ENCODE data around the gene EIF1AD.

EIF1AD gene, protein sequence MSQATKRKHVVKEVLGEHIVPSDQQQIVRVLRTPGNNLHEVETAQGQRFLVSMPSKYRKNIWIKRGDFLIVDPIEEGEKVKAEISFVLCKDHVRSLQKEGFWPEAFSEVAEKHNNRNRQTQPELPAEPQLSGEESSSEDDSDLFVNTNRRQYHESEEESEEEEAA

DNA sequence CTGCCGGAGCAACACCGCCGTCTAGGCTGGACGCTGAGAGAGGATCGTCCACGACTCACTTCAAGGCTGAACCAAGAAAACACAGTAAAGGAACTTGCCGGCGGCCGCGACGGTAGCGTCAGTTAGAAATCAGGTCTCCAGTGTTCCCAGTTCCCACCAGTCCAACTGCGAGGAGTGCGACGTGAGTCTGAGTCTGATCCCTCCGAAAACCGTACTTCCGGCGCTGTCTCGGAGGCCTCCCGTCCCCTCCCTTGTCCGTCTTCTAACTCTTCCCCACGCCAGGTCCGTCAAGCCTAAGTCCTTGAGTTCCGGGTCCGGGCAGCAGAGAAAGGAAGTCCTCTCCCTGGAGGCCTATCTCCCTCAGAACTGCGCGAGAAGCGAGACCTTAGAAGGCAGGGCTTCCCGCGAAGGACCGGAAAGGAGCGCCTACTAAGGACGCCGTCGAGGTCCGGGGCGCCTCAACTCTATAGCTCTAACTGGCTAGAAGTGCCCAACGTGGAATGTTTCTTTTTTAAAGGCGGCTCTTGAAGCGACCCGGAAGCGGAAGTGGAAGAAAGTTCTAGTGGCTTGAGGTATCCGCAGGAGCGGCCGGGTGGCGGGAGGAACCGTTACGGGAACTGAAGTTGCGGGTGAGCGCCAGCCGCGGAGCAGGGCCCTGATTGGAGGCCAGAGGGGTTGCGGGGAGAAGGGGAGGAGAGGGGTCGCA, at the start of gene EIF1AD, which contains the start of gene BANF1:
Gene EIF1AD, minus strand, starts transcription at position 216 of the 706 bp plus-strand sequence. CDS start 1,768 bp downstream, outside the sequence.
Gene BANF1, plus strand, starts transcription at position 562 of the 706 bp plus-strand sequence. CDS start 748 bp downstream, outside the sequence.
- peak; percentile 94 for DNase-seq (ENCODE audit: extremely low read depth, insufficient read length)
- Histone ChIP-seq H3K27me3 (replicated peaks; ENCODE audit: control insufficient read depth, insufficient read depth, low read length) (no peaks in the 10 kb centered on the region), H3K4me3 (replicated peaks; ENCODE audit: low read depth, low read length) (peak within 1 kb of the TSS; percentile 96), H3K36me3 (ENCODE audit: control insufficient read depth, insufficient read depth, low read length) (peaks cover 31% of the 10 kb centered on the region)
- TF ChIP-seq, protein P1, sequence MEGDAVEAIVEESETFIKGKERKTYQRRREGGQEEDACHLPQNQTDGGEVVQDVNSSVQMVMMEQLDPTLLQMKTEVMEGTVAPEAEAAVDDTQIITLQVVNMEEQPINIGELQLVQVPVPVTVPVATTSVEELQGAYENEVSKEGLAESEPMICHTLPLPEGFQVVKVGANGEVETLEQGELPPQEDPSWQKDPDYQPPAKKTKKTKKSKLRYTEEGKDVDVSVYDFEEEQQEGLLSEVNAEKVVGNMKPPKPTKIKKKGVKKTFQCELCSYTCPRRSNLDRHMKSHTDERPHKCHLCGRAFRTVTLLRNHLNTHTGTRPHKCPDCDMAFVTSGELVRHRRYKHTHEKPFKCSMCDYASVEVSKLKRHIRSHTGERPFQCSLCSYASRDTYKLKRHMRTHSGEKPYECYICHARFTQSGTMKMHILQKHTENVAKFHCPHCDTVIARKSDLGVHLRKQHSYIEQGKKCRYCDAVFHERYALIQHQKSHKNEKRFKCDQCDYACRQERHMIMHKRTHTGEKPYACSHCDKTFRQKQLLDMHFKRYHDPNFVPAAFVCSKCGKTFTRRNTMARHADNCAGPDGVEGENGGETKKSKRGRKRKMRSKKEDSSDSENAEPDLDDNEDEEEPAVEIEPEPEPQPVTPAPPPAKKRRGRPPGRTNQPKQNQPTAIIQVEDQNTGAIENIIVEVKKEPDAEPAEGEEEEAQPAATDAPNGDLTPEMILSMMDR (IDR thresholded peaks at IDR 0.05; ENCODE audit: insufficient read depth, low read length, poor library complexity, severe bottlenecking): no peak

DNA sequence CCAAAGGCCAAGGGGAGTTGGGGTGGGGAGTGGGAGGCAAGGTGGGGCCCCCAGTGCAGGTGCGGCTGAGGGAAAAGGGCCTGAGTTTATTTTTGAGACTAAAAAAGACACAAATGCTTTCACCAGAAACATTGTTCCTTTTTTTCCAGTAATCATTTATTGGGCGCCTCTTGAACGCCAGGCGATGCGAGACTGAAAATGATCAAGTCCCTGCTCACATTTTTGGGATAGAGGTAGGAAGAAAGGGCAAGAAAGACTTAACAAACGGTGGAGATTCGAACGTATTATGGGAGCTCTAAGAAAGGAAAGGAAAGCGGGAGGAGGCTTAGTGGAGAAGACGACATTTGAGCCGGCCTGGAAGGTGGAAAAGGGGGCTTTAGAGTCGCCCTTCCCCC, 49.4 kb upstream of the EIF1AD start:
- peak overlapping the region; percentile 69 for H3K4me3 ChIP-seq (replicated peaks; ENCODE audit: low read depth, low read length)
- no peaks in the 10 kb centered on the region for H3K27me3 ChIP-seq (replicated peaks; ENCODE audit: control insufficient read depth, insufficient read depth, low read length)
- TF ChIP-seq, protein P1 (IDR thresholded peaks at IDR 0.05; ENCODE audit: insufficient read depth, low read length, poor library complexity, severe bottlenecking): no peak
- peaks cover 10% of the 10 kb centered on the region for H3K36me3 ChIP-seq (ENCODE audit: control insufficient read depth, insufficient read depth, low read length)
- DNase-seq (ENCODE audit: extremely low read depth, insufficient read length): no peak

DNA sequence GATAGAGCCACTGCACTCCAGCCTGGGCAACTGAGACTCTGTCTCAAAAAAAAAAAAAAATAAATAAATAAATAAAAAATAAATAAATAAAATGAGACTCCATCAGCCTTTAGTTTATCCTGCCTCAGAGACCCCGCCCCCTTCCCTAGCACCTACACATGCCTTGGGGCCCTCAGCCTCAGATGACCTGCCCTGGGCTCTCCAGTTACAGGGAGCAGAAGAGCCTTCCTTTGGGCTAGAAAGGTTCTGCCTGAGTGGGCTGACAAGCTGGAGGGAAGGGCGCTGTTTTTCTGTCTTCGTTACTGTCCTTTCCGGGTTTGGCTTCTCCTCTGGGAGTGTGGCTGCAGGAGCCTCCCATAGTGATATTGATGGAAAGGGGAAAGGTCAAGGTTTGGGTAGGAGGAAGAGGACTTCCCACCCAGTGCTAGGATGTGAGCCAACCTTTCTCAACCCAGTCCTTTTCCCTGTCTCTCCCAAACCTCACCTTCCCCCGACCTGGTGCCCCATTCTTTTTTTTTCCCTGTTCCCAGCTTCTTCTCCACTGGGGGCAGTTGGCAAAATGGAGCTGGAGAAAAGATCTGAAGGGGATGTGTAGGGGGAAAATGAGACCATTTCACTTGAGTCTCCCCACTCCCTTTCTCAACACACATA, 48.7 kb upstream of the EIF1AD start:
- H3K36me3 ChIP-seq (ENCODE audit: control insufficient read depth, insufficient read depth, low read length): peaks cover 8% of the 10 kb centered on the region
- no peak for DNase-seq (ENCODE audit: extremely low read depth, insufficient read length)
- H3K27me3 ChIP-seq (replicated peaks; ENCODE audit: control insufficient read depth, insufficient read depth, low read length): no peaks in the 10 kb centered on the region
- TF ChIP-seq, protein P1 (IDR thresholded peaks at IDR 0.05; ENCODE audit: insufficient read depth, low read length, poor library complexity, severe bottlenecking): no peak
- H3K4me3 ChIP-seq (replicated peaks; ENCODE audit: low read depth, low read length): no peak overlapping the region; the same call in 1 of the 2 replicates

DNA sequence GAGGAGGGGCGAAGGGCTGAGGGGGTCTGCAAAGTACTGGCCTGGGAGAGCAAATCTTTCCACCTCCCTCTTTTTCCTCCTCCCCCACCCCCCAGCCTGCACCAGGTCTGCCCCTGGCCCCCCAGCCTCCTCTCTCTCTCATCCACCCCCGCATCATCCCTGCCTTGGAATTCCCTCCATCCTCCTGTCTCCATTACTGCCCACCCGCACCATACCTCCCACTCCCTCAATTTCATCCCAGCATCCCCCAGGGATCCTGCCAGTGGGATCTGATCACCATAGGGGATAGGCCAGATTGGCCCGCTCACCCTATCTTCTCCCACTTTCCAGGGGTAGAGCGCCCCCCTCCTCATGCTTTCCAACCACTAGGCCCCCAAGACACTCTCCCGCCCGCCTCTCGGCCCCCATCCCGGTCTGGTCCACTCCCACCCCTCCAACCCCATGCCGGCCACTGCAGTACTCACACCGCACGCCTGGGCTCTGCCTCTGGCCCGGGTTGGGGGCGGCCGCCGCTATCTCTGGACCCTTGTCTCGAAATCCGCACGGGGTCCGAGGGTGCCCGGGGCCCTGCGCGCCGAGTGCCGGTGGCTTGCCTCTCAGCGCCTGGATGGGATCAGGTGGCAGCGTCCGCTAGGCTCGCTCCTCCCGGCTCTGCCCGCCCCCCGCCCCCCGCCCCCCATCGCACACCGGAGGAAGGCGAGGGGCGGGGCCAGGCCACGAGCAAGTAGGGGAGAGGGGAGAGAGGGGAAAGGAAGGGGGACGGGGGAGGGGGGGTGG, 46.8 kb upstream of the EIF1AD start, which contains the start of gene GAL3ST3:
Gene GAL3ST3, minus strand, starts transcription at position 615 of the 777 bp plus-strand sequence. CDS start 3,746 bp downstream, outside the sequence.
- no peak within 1 kb of the TSS for H3K4me3 ChIP-seq (replicated peaks; ENCODE audit: low read depth, low read length)
- TF ChIP-seq, protein P1 (IDR thresholded peaks at IDR 0.05; ENCODE audit: insufficient read depth, low read length, poor library complexity, severe bottlenecking): no peak
- H3K36me3 ChIP-seq (ENCODE audit: control insufficient read depth, insufficient read depth, low read length): no peaks in the 10 kb centered on the region; the same call in 1 of the 2 replicates
- H3K27me3 ChIP-seq (replicated peaks; ENCODE audit: control insufficient read depth, insufficient read depth, low read length): no peaks in the 10 kb centered on the region
- DNase-seq (ENCODE audit: extremely low read depth, insufficient read length): no peak

DNA sequence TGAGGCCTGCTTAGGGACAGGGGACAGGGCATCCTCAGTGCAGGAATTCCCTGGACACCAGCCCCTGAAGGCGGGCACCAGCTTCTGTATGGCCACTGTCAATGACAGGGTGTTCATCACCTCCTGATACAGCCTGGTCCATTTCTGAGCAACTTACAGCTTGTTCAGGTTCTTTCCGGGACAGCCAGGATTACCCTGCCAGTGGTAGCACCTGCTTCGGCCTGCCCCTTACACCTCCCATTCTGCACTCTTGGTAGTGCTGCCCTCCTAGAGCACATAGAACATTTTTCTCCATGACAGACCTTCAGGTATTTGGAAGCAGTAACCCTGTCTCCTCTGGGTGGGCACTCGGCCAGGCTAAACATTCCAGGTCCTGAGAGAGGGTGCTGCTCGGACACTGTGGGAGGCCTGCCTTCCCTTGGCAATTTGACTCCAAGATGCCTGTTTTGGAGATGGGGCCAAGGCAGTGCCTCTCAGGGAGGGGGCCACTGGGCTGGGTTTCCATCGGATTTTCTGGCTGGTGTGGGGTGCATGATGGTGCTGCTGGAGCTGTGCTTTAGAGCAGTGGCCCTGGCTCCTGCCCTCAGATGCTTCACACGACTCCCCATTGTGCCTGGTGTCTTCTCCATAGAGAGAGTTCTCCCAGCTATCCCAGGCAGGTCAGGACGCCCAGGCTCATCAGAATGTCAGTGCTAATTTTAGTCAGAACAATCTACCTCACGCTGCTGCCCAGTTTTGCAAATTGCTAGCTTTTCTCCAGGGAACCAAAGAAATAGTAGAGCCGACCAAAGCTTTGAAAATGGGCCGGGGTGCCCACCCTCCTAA, 45.8 kb upstream of the EIF1AD start:
- Histone ChIP-seq H3K27me3 (replicated peaks; ENCODE audit: control insufficient read depth, insufficient read depth, low read length) (no peaks in the 10 kb centered on the region), H3K36me3 (ENCODE audit: control insufficient read depth, insufficient read depth, low read length) (no peaks in the 10 kb centered on the region), H3K4me3 (replicated peaks; ENCODE audit: low read depth, low read length) (no peak overlapping the region)
- no peak for DNase-seq (ENCODE audit: extremely low read depth, insufficient read length)
- TF ChIP-seq, protein P1 (IDR thresholded peaks at IDR 0.05; ENCODE audit: insufficient read depth, low read length, poor library complexity, severe bottlenecking): no peak
